Keratinocyte (primary cell): ENCODE measurements around the gene CES2.

Experiments used
- CTCF ChIP-seq, 3 experiments: IDR thresholded peaks in 1 of 3; conservative IDR thresholded peaks in 1 of 3; optimal IDR thresholded peaks in 1 of 3; 2 replicates in 2 of 3; 3 replicates in 1 of 3; pipeline versions ENCODE3 to v1.5.1; 2011; ENCODE audit warnings: low read length in 3 of 3, mild to moderate bottlenecking in 3 of 3, moderate library complexity in 2 of 3, control low read depth in 1 of 3, inconsistent platforms in 1 of 3; ENCODE audit not compliant: insufficient read depth in 2 of 3; ENCODE audit errors: extremely low read depth in 1 of 3
- EZH2 ChIP-seq: IDR thresholded peaks from one replicate; pipeline ENCODE4 v1.6.1; 2012; ENCODE audit warnings: inconsistent platforms, mild to moderate bottlenecking, low read length, moderate library complexity

- no peak for TF ChIP-seq CTCF (optimal IDR thresholded peaks at IDR 0.05 in 1 of 3, IDR thresholded peaks at IDR 0.05 in 1 of 3, conservative IDR thresholded peaks at IDR 0.05 in 1 of 3; ENCODE audit: extremely low read depth in 1 of 3, insufficient read depth in 2 of 3, low read length in 3 of 3)
- no peak for TF ChIP-seq EZH2
Measured at GRCh38 chr16:66910175-66910940, 25.0 kb upstream of the CES2 start.
